WI38 (cell line): ENCODE results near the gene CSK.
A peak's percentile ranks its signal among the peaks of the same experiment; 100 is the strongest.

Experiments
- H3K4me3 ChIP-seq: 2 replicates; pipeline ENCODE4 v1.5.1; 2011; ENCODE audit warnings: low read depth, mild to moderate bottlenecking, control low read depth, low read length
- TF ChIP-seq, protein P1 (sequence below): IDR thresholded peaks from 2 replicates; pipeline ENCODE4 v1.5.1; 2012; ENCODE audit warnings: low read depth, mild to moderate bottlenecking, control low read depth, low read length

CSK gene

DNA sequence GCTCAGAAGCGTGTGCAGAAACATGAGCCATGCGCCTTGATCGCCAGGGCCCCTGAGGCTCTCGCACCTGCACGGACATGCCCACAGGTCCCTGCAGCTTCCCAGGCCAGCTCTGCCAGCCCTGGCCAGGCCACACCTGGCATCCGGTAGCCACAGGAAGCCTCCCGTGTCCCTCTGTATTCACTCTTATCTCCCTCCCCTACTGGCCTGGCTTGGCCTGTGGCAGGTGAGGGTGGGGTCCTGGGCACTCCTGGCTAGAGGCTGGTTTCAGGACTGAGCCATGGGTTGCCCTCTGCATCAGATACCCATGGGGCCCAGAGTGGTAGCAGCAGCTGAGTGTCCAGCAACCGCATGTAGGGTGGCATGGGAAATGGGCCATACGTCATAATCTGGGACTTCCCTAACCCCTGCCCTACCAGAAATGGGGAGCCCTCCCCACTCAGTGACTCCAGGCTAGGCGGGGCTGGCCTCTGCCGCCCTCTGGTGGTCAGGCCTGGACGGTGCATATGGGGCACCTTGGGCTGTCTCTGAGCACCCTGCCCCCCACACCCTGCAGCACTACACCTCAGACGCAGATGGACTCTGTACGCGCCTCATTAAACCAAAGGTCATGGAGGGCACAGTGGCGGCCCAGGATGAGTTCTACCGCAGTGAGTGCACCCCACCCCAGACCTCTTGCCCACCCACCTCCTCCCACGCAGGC lies 18.1 kb downstream of the CSK start:
- no peak overlapping the region for H3K4me3 ChIP-seq
- TF ChIP-seq, protein P1, sequence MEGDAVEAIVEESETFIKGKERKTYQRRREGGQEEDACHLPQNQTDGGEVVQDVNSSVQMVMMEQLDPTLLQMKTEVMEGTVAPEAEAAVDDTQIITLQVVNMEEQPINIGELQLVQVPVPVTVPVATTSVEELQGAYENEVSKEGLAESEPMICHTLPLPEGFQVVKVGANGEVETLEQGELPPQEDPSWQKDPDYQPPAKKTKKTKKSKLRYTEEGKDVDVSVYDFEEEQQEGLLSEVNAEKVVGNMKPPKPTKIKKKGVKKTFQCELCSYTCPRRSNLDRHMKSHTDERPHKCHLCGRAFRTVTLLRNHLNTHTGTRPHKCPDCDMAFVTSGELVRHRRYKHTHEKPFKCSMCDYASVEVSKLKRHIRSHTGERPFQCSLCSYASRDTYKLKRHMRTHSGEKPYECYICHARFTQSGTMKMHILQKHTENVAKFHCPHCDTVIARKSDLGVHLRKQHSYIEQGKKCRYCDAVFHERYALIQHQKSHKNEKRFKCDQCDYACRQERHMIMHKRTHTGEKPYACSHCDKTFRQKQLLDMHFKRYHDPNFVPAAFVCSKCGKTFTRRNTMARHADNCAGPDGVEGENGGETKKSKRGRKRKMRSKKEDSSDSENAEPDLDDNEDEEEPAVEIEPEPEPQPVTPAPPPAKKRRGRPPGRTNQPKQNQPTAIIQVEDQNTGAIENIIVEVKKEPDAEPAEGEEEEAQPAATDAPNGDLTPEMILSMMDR: peak; percentile 98

DNA sequence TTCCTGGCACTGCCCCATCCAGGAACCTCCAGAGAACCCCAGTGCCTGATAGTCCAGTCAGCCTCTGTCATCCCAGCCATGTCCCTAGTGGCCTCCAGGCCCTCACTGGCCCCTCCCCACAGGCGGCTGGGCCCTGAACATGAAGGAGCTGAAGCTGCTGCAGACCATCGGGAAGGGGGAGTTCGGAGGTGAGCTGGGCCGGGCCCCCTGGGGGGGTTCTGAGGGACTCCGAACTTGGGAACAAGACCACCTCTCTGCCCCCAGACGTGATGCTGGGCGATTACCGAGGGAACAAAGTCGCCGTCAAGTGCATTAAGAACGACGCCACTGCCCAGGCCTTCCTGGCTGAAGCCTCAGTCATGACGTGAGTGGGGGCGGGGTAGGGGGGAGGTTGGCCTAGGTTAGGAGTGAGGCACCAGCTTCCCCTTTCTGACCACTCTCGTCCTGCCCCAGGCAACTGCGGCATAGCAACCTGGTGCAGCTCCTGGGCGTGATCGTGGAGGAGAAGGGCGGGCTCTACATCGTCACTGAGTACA lies 18.7 kb downstream of the CSK start:
- H3K4me3 ChIP-seq: no peak overlapping the region
- TF ChIP-seq, protein P1: no peak

DNA sequence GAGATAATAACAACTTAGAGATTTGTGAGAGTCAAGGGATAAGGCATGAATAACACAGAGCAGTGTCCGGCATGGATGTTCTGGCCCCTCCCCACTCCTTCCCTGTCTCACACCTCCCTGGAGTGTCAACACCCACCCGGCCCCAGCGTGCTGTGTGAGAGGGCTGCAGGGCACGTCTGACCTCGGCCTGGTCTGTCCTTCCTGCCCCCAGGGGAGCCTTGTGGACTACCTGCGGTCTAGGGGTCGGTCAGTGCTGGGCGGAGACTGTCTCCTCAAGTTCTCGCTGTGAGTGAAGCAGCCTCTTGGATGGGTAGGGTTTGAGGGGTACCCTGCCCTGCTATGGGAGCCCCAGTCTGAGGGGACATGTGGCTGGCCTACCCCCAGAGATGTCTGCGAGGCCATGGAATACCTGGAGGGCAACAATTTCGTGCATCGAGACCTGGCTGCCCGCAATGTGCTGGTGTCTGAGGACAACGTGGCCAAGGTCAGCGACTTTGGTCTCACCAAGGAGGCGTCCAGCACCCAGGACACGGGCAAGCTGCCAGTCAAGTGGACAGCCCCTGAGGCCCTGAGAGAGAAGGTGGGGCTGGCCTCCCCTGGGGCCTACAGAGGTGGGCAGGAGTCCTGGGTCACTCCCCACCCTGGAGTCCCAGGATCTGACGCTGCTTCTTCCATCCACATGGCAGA lies 19.6 kb downstream of the CSK start:
- TF ChIP-seq, protein P1: no peak
- no peak overlapping the region for H3K4me3 ChIP-seq

DNA sequence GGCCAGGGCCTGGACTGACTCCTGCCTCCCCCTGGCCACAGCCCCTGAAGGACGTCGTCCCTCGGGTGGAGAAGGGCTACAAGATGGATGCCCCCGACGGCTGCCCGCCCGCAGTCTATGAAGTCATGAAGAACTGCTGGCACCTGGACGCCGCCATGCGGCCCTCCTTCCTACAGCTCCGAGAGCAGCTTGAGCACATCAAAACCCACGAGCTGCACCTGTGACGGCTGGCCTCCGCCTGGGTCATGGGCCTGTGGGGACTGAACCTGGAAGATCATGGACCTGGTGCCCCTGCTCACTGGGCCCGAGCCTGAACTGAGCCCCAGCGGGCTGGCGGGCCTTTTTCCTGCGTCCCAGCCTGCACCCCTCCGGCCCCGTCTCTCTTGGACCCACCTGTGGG lies 20.4 kb downstream of the CSK start:
- TF ChIP-seq, protein P1: no peak
- no peak overlapping the region for H3K4me3 ChIP-seq

DNA sequence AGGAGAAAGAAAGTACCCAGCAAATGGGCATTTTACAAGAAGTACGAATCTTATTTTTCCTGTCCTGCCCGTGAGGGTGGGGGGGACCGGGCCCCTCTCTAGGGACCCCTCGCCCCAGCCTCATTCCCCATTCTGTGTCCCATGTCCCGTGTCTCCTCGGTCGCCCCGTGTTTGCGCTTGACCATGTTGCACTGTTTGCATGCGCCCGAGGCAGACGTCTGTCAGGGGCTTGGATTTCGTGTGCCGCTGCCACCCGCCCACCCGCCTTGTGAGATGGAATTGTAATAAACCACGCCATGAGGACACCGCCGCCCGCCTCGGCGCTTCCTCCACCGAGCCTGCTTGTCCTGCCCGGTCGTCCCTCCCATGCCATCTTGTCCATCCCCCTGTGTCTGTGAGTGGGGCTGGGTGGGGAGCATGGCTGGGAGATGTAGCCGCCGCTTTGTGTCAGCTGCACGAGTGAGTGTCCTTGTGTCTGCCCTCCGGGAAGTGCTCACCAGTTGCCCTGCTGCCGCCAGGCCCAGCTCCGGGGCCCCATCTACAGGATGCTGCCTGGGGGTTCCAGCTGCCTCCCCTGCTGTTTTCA lies 21.1 kb downstream of the CSK start:
- TF ChIP-seq, protein P1: no peak

DNA sequence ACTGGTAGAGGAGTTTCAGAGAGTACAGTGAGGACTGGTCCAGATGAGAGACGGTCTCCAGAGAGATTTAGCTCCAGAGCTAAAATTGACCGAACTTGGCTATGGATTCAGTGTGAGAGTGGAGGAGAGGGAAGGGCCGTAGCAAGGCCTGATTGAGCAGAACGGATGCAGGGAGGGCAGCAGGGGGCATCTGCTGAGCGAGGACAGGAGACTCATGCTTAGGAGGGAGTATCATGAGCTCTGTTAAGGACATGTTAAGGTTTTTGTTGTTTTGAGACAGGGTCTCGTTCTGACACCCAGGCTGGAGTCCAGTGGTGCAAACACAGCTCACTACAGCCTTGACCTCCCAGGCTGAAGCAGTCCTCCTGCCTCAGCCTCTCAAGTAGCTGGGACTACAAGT lies 23.1 kb downstream of the CSK start:
- TF ChIP-seq, protein P1: no peak
- H3K4me3 ChIP-seq: no peak overlapping the region

More for the DNA sequence above, 21.1 kb downstream of the CSK start:
- H3K4me3 ChIP-seq: no peak overlapping the region

DNA sequence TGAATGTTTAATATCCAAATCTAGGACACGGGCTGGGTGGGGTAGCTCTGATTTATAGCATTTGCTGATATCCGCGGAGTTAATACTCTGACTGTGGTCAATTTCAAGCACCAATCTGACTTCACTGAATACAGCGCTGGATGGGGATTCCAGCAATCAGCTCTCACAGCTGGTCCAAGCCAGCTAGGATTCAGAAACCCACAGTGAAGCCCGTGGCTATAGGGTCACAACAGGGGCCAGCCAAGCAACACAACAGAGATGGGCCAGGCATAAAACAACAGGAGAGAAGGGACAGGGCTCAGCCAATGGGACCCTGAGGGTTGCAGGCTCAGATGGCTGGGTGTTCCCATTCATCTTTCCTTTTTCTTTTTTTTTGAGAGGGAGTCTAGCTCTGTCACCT lies 25.4 kb downstream of the CSK start:
- TF ChIP-seq, protein P1: no peak
- no peak overlapping the region for H3K4me3 ChIP-seq
